SK-N-SH treated with all-trans-retinoic acid at 6 μM for 48 hours (cell line): ENCODE results near the gene KRT72.

Source experiments
- ATAC-seq: fragments of 200-7000 bp; cut with Tn5 transposase; 3 replicates; pipeline ENCODE4 v1.9.1; 2020; ENCODE audit warnings: mild to moderate bottlenecking, moderate library complexity
- ARNTL ChIP-seq: fragments of 450-650 bp; formaldehyde crosslinking; IDR thresholded peaks from 2 replicates; pipeline ENCODE4 v1.5.0; 2020; ENCODE audit warnings: low read depth, mild to moderate bottlenecking, moderate library complexity, borderline replicate concordance
- BACH2 ChIP-seq: fragments of 250-450 bp; sonication (Bioruptor Pico); IDR thresholded peaks from 2 replicates; pipeline ENCODE4 v1.9.0; 2021; ENCODE audit warnings: mild to moderate bottlenecking, borderline replicate concordance
- CSDC2 ChIP-seq: fragments of 250-450 bp; sonication (Bioruptor Pico); IDR thresholded peaks from 2 replicates; pipeline ENCODE4 v1.5.0; 2020; ENCODE audit warnings: mild to moderate bottlenecking, moderate library complexity
- ESRRG ChIP-seq: fragments of 250-450 bp; sonication (Bioruptor Pico); IDR thresholded peaks from 2 replicates; pipeline ENCODE4 v1.6.1; 2021; ENCODE audit warnings: mild to moderate bottlenecking
- GLIS3 ChIP-seq: fragments of 250-450 bp; sonication (Bioruptor Pico); IDR thresholded peaks from 2 replicates; pipeline ENCODE4 v1.5.0; 2020; ENCODE audit warnings: mild to moderate bottlenecking, moderate library complexity
- ISL1 ChIP-seq: fragments of 250-450 bp; sonication (Bioruptor Pico); IDR thresholded peaks from 2 replicates; pipeline ENCODE4 v2.1.2; 2022; ENCODE audit warnings: mild to moderate bottlenecking, moderate library complexity
- OSR1 ChIP-seq: fragments of 250-450 bp; sonication (Bioruptor Pico); IDR thresholded peaks from 2 replicates; pipeline ENCODE4 v1.8.0; 2022; ENCODE audit warnings: moderate library complexity, mild to moderate bottlenecking, inconsistent platforms
- PPARA ChIP-seq: fragments of 250-450 bp; sonication (Bioruptor Pico); IDR thresholded peaks from 2 replicates; pipeline ENCODE4 v1.5.0; 2020; ENCODE audit warnings: mild to moderate bottlenecking, borderline replicate concordance
- RARB ChIP-seq: fragments of 250-450 bp; sonication (Bioruptor Pico); IDR thresholded peaks from 2 replicates; pipeline ENCODE4 v1.8.0; 2021; ENCODE audit warnings: mild to moderate bottlenecking, moderate library complexity
- SNAI2 ChIP-seq: fragments of 250-450 bp; sonication (Bioruptor Pico); IDR thresholded peaks from 2 replicates; pipeline ENCODE4 v1.5.0; 2020; ENCODE audit warnings: mild to moderate bottlenecking, moderate library complexity
- TCF4 ChIP-seq: fragments of 250-450 bp; sonication (Bioruptor Pico); IDR thresholded peaks from 2 replicates; pipeline ENCODE4 v1.8.0; 2021; ENCODE audit warnings: mild to moderate bottlenecking, moderate library complexity, borderline replicate concordance
- TOX ChIP-seq: fragments of 250-450 bp; sonication (Bioruptor Pico); IDR thresholded peaks from 2 replicates; pipeline ENCODE4 v1.8.0; 2021; ENCODE audit warnings: mild to moderate bottlenecking, moderate library complexity, borderline replicate concordance
- ZC3H10 ChIP-seq: fragments of 250-450 bp; sonication (Bioruptor Pico); IDR thresholded peaks from 2 replicates; pipeline ENCODE4 v1.5.1; 2021; ENCODE audit warnings: mild to moderate bottlenecking, moderate library complexity
- ZFP3 ChIP-seq: fragments of 250-450 bp; sonication (Bioruptor Pico); IDR thresholded peaks from 2 replicates; pipeline ENCODE4 v1.5.0; 2020; ENCODE audit warnings: mild to moderate bottlenecking, moderate library complexity
- ZFP30 ChIP-seq: fragments of 450-650 bp; formaldehyde crosslinking; IDR thresholded peaks from 2 replicates; pipeline ENCODE4 v1.5.0; 2022; ENCODE audit warnings: mild to moderate bottlenecking, moderate library complexity
- ZNF565 ChIP-seq: fragments of 450-650 bp; formaldehyde crosslinking; conservative IDR thresholded peaks from 2 replicates; pipeline ENCODE4 v1.5.0; 2020; ENCODE audit warnings: low read depth, mild to moderate bottlenecking, moderate library complexity
- ZNF8 ChIP-seq: fragments of 450-650 bp; formaldehyde crosslinking; IDR thresholded peaks from 2 replicates; pipeline ENCODE4 v1.5.0; 2020; ENCODE audit warnings: mild to moderate bottlenecking, moderate library complexity
- TF ChIP-seq, protein P1 (sequence below): fragments of 250-450 bp; sonication (Bioruptor Pico); IDR thresholded peaks from 2 replicates; pipeline ENCODE4 v1.5.0; 2020; ENCODE audit warnings: mild to moderate bottlenecking, moderate library complexity
- TF ChIP-seq, protein P2 (sequence below): fragments of 250-450 bp; sonication (Bioruptor Pico); IDR thresholded peaks from 2 replicates; pipeline ENCODE4 v1.5.1; 2021; ENCODE audit warnings: mild to moderate bottlenecking, moderate library complexity
- TF ChIP-seq, protein P3 (sequence below): fragments of 250-450 bp; sonication (Bioruptor Pico); IDR thresholded peaks from 2 replicates; pipeline ENCODE4 v1.8.0; 2021; ENCODE audit warnings: low read depth, mild to moderate bottlenecking, moderate library complexity, borderline replicate concordance
- TF ChIP-seq, protein P4 (sequence below): fragments of 250-450 bp; sonication (Bioruptor Pico); IDR thresholded peaks from 2 replicates; pipeline ENCODE4 v1.8.0; 2020; ENCODE audit warnings: mild to moderate bottlenecking, moderate library complexity, borderline replicate concordance
- TF ChIP-seq, protein P5 (sequence below): fragments of 250-450 bp; sonication (Bioruptor Pico); IDR thresholded peaks from 2 replicates; pipeline ENCODE4 v1.5.1; 2020; ENCODE audit warnings: low read depth, mild to moderate bottlenecking, moderate library complexity

The KRT72 gene

DNA sequence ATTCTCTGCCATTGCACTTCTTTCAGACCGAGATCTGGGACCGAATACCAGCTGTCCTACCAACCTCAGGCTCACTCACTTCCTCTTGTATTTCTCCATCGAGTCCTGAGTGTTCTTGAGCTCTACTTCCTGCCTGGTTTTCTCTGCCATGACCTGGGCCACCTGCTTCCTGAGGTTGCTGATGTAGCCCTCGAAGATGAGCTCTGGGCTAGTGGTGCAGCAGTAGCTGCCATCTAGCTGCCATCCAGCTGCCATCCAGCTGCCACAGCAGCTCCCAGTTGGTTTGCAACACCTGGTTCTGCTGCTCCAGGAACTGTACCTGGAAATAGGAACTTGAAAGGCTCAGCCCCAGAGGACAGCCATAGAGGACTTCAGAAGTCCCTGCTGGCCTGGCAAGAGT, 32.1 kb upstream of the KRT72 start:
- TF ChIP-seq ESRRG (CRISPR knock-in tag) (no peak), ZFP30 (CRISPR knock-in tag) (no peak), ZNF8 (CRISPR knock-in tag) (no peak), TOX (no peak), OSR1 (CRISPR knock-in tag) (no peak), ZNF565 (CRISPR knock-in tag) (no peak), ARNTL (CRISPR knock-in tag) (no peak), PPARA (no peak), ISL1 (CRISPR knock-in tag) (no peak), BACH2 (CRISPR knock-in tag) (no peak), ZC3H10 (no peak), GLIS3 (CRISPR knock-in tag) (no peak), TCF4 (no peak), RARB (CRISPR knock-in tag) (no peak), ZFP3 (CRISPR knock-in tag) (no peak)
- TF ChIP-seq, protein P1, sequence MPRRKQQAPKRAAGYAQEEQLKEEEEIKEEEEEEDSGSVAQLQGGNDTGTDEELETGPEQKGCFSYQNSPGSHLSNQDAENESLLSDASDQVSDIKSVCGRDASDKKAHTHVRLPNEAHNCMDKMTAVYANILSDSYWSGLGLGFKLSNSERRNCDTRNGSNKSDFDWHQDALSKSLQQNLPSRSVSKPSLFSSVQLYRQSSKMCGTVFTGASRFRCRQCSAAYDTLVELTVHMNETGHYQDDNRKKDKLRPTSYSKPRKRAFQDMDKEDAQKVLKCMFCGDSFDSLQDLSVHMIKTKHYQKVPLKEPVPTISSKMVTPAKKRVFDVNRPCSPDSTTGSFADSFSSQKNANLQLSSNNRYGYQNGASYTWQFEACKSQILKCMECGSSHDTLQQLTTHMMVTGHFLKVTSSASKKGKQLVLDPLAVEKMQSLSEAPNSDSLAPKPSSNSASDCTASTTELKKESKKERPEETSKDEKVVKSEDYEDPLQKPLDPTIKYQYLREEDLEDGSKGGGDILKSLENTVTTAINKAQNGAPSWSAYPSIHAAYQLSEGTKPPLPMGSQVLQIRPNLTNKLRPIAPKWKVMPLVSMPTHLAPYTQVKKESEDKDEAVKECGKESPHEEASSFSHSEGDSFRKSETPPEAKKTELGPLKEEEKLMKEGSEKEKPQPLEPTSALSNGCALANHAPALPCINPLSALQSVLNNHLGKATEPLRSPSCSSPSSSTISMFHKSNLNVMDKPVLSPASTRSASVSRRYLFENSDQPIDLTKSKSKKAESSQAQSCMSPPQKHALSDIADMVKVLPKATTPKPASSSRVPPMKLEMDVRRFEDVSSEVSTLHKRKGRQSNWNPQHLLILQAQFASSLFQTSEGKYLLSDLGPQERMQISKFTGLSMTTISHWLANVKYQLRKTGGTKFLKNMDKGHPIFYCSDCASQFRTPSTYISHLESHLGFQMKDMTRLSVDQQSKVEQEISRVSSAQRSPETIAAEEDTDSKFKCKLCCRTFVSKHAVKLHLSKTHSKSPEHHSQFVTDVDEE (CRISPR knock-in tag) = no peak
- TF ChIP-seq, protein P2, sequence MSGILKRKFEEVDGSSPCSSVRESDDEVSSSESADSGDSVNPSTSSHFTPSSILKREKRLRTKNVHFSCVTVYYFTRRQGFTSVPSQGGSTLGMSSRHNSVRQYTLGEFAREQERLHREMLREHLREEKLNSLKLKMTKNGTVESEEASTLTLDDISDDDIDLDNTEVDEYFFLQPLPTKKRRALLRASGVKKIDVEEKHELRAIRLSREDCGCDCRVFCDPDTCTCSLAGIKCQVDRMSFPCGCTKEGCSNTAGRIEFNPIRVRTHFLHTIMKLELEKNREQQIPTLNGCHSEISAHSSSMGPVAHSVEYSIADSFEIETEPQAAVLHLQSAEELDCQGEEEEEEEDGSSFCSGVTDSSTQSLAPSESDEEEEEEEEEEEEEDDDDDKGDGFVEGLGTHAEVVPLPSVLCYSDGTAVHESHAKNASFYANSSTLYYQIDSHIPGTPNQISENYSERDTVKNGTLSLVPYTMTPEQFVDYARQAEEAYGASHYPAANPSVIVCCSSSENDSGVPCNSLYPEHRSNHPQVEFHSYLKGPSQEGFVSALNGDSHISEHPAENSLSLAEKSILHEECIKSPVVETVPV = no peak
- TF ChIP-seq, protein P3, sequence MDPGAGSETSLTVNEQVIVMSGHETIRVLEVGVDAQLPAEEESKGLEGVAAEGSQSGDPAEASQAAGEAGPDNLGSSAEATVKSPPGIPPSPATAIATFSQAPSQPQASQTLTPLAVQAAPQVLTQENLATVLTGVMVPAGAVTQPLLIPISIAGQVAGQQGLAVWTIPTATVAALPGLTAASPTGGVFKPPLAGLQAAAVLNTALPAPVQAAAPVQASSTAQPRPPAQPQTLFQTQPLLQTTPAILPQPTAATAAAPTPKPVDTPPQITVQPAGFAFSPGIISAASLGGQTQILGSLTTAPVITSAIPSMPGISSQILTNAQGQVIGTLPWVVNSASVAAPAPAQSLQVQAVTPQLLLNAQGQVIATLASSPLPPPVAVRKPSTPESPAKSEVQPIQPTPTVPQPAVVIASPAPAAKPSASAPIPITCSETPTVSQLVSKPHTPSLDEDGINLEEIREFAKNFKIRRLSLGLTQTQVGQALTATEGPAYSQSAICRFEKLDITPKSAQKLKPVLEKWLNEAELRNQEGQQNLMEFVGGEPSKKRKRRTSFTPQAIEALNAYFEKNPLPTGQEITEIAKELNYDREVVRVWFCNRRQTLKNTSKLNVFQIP (CRISPR knock-in tag) = no peak
- TF ChIP-seq, protein P4, sequence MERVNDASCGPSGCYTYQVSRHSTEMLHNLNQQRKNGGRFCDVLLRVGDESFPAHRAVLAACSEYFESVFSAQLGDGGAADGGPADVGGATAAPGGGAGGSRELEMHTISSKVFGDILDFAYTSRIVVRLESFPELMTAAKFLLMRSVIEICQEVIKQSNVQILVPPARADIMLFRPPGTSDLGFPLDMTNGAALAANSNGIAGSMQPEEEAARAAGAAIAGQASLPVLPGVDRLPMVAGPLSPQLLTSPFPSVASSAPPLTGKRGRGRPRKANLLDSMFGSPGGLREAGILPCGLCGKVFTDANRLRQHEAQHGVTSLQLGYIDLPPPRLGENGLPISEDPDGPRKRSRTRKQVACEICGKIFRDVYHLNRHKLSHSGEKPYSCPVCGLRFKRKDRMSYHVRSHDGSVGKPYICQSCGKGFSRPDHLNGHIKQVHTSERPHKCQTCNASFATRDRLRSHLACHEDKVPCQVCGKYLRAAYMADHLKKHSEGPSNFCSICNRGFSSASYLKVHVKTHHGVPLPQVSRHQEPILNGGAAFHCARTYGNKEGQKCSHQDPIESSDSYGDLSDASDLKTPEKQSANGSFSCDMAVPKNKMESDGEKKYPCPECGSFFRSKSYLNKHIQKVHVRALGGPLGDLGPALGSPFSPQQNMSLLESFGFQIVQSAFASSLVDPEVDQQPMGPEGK (CRISPR knock-in tag) = no peak

DNA sequence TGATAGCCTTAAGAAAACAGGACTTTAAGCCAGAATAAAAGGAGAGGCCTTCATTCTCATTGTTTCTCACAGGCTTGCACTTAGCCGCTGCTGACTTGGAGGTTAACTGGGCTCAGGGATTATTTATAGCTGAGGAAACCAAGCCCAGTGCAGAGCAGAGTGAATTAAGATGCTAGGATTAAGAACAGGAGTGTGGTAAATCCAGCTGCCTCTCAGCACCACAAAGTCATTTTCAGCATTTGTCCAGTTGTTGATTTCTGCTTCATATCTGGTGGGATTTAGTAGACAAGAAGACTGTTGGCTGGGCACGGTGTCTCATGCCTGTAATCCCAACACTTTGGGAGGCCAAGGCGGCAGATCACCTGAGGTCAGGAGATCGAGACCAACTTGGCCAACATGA, 31.4 kb upstream of the KRT72 start:
- no peak for TF ChIP-seq ZNF8 (CRISPR knock-in tag)
- TF ChIP-seq PPARA = no peak
- TF ChIP-seq ZFP30 (CRISPR knock-in tag) = no peak
- no peak for TF ChIP-seq ISL1 (CRISPR knock-in tag)
- no peak for TF ChIP-seq BACH2 (CRISPR knock-in tag)
- TF ChIP-seq OSR1 (CRISPR knock-in tag) = no peak
- TF ChIP-seq, protein P3 (CRISPR knock-in tag) = no peak
- TF ChIP-seq, protein P5, sequence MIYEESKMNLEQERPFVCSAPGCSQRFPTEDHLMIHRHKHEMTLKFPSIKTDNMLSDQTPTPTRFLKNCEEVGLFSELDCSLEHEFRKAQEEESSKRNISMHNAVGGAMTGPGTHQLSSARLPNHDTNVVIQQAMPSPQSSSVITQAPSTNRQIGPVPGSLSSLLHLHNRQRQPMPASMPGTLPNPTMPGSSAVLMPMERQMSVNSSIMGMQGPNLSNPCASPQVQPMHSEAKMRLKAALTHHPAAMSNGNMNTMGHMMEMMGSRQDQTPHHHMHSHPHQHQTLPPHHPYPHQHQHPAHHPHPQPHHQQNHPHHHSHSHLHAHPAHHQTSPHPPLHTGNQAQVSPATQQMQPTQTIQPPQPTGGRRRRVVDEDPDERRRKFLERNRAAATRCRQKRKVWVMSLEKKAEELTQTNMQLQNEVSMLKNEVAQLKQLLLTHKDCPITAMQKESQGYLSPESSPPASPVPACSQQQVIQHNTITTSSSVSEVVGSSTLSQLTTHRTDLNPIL (CRISPR knock-in tag) = no peak
- no peak for TF ChIP-seq SNAI2
- no peak for TF ChIP-seq CSDC2 (CRISPR knock-in tag)
- no peak for TF ChIP-seq ZFP3 (CRISPR knock-in tag)
- no peak for TF ChIP-seq TOX
- no peak for ATAC-seq

More for the DNA sequence above, 32.1 kb upstream of the KRT72 start:
- no peak for ATAC-seq
